GM19025 (cell line): ENCODE results near the gene TUBB4B.
"Not testable (repeated sequence)": the region's sequence is repeated elsewhere in the genome, so short reads cannot be mapped to it uniquely, and the experiment has no call there.

ENCODE experiments used
- ATAC-seq: cut with Tn5 transposase; IDR thresholded peaks from one replicate; pipeline ENCODE4 v1.9.1; 2021; ENCODE audit warnings: mild to moderate bottlenecking, low read depth, moderate library complexity; ENCODE audit not compliant: unreplicated experiment

Gene TUBB4B

GRCh38 chr9:137250329-137251193 lies 9.5 kb downstream of the TUBB4B start:
- no peak for ATAC-seq

DNA sequence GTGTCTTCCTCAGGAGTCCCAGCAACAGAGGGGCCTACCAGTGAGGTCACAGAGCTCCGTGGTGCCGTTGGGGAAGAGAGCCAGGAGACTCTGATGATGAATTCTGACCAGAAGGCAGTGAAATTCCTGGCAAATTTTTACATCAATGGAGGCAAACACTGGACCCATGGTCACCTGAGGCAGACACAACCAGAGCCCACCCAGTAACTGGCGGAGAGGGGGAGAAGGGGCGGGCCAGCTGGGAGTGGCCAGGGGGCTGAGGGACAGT lies 10.0 kb downstream of the TUBB4B start, which contains the start of gene STPG3:
Gene STPG3 (plus strand): TSS at position 93 of the 268 bp plus-strand sequence. CDS start 1 bp downstream, at position 94.
- no peak for ATAC-seq

GRCh38 chr9:137251490-137252268 lies 10.6 kb downstream of the TUBB4B start:
- ATAC-seq: no peak

GRCh38 chr9:137252555-137253506 lies 11.7 kb downstream of the TUBB4B start:
- ATAC-seq: no peak

- ATAC-seq: no peak
These were observed 12.9 kb downstream of the TUBB4B start for GRCh38 chr9:137253717-137254623.

GRCh38 chr9:137254624-137255447 lies 13.7 kb downstream of the TUBB4B start, which contains the start of gene NELFB:
TSS of gene NELFB (plus strand) at chr9:137255327.
- ATAC-seq: peak; percentile 78

DNA sequence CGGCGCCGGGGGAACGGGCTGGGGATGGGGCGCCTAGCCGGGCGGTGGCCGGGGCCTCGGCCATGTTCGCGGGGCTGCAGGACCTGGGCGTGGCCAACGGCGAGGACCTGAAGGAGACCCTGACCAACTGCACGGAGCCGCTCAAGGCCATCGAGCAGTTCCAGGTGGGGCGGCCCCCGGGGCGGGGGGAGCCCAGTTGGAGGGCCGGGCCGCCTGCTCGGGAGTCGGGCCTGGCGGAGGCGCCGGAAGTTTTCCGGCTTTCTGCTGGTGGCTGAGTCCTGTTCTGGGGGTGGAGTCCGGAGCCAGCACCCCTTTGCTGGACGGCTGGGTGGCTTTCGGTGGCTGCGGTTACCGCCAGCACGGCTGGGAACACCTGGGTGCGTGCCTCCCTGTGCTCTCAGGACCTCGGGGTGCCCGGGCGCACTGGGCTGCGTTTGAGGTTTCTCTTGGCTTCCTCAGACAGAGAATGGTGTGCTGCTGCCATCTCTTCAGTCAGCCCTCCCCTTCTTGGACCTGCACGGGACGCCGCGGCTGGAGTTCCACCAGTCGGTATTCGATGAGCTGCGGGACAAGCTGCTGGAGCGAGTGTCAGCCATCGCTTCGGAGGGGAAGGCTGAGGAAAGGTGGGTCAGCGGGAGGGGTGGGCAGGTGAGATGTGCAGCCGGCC lies 14.5 kb downstream of the TUBB4B start:
- peak; percentile 22 for ATAC-seq

DNA sequence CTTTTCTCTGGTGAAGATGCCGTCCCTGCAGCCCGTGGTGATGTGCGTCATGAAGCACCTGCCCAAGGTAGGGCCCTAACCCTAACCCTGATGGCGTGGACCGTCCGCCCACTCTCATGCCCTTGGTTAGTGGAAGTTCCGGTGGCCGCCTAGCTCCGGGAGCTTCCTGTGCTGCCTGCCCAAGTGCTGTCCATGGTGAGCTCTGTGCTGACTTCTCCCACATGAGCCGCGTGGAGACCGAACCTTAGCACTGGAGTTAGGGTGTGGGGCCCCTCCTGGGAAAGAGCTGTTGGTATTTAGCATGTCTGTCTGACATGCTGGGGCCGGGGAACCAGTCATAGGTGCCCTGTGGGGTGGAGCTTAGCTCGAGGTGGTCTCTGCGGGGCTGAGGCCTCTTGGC lies 15.3 kb downstream of the TUBB4B start:
- ATAC-seq: no peak

DNA sequence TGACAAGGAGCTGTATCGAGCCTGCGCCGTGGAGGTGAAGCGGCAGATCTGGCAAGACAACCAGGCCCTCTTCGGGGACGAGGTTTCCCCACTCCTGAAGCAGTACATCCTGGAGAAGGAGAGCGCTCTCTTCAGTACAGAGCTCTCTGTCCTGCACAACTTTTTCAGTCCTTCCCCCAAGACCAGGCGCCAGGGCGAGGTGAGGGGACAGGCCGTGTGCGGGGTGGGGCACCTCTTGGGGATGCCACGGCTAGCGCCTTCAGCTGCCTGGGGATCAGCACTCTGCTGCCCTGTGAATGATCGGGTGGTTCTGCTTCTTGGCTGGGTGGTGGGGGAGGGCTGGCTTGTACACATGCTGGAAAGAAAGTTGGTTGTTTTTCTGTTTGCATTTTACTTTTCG lies 15.8 kb downstream of the TUBB4B start:
- ATAC-seq: no peak

DNA sequence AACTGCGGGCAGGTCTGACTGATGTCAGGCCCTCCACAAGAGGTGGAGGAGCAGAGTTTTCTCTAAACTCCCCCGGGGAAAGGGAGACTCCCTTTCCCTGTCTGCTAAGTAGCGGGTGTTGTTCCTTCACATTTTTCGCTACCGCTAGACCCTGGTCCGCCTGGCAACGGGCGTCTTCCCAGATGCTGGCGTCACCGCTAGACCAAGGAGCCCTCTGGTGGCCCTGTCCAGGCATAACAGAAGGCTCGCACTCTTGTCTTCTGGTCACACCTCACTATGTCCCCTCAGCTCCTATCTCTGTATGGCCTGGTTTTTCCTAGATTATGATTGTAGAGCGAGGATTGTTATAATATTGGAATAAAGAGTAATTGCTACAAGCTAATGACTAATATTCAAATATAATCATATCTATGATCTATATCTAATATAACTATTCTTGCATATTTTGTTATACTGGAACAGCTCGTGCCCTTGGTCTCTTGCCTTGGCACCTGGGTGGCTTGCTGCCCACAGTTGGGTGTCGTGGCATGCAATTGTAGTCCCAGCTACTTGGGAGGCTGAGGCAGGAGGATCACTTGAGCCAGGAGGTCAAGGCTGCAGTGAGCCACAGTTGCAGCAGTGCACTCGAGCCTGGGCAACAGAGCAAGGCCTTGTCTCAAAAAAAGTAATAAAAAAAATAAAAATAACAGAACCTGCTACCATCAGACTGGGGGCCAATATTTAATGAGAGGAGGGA lies 21.3 kb downstream of the TUBB4B start:
- not testable (repeated sequence) for ATAC-seq

GRCh38 chr9:137262909-137263285 lies 21.8 kb downstream of the TUBB4B start:
- ATAC-seq: no peak

DNA sequence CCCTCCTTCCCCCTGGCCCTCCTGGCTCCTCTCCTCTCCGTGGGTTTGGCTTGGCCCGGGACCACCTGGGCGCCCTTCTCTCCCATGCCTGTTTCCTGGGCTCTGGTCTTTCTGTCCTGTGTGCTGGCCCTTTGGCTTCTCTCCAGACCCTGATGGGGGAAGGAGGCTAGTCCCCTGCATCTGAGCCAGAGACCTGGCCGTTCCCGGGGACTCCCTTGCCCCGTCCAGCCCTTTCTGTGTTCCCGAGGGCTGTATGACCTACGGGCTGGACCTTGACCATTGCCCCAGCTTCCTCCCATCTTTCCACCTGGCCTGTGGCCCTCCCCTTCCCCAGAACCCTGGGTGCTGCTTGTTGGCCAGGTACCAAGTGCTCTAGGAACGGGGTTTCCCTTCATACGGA lies 22.4 kb downstream of the TUBB4B start:
- no peak for ATAC-seq

DNA sequence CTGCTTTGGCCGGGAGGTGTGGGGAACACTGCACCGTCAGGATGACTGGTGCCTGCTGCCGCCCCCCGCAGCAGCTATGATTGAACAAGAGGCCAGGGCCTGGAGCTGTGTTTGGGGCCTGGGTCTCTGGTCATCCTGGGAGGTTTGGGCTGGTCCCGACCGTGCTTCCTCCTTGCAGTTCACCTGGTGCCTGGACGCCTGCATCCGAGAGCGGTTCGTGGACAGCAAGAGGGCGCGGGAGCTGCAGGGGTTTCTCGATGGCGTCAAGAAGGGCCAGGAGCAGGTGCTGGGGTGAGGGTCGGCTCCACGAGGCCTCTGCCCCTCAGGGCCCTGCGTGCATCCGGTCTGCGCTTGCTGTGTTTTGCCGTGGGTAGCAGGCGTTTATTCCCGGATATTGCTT lies 23.0 kb downstream of the TUBB4B start:
- no peak for ATAC-seq

GRCh38 chr9:137265496-137266161 lies 24.5 kb downstream of the TUBB4B start:
- ATAC-seq: no peak

DNA sequence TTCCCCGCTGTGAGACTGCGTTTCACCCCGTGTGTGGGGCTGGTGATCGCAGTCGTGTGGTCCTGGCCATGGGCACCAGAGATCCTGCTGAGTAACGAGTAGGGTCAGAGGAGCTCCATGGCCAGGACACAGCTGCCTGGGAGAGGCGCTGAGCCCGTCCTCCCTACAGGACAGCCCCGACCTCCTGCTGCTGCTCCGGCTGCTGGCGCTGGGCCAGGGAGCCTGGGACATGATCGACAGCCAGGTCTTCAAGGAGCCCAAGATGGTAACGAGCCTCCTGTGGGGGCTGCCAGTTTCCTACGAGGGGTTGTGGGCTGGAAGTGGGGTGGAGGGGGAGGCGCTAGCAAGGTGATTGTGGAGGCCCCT lies 25.1 kb downstream of the TUBB4B start:
- no peak for ATAC-seq

DNA sequence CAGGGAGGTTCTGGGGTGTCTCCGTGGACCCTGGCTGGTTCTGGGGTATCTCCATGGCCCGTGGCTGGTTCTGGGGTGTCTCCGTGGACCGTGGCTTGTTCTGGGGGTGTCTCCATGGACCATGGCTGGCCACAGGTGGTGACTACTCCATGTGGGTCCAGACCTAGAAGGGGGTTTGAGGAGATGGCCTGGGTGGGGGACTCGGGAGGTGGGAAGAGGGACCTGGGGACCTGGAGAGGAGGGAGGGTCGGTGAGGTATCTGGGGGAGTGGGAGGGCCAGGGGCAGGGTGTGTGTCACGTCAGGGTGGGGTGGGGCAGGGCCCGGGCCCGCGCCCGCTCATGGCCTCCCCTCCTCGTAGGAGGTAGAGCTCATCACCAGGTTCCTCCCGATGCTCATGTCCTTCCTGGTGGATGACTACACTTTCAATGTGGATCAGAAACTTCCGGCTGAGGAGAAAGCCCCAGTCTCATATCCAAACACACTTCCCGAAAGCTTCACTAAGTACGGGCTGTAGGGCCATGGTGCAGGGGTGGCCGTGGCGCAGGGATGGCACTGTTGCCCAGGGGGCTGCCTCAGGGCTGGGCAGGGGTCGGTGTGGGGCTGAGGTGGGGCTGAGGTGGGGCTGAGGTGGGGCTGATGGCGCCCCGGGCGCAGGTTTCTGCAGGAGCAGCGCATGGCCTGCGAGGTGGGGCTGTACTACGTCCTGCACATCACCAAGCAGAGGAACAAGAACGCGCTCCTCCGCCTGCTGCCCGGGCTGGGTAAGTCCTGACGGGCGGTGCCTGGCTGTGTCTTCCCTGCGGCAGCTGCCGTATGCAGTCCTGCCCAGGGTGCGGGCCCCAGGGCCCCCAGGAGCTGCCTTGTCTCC lies 25.7 kb downstream of the TUBB4B start:
- ATAC-seq: no peak
